ENCODE measurements around the gene IGSF5.

Gene IGSF5

GRCh38 chr21:39774227-39774626, 29.2 kb downstream of the IGSF5 start:
- no peak for DNase-seq (ENCODE audit: low read depth in 1 of 2, low spot score in 1 of 2)
- Histone ChIP-seq H3K27ac (replicated peaks) (no peak overlapping the region), H3K27me3 (ENCODE audit: insufficient read depth, poor library complexity, severe bottlenecking) (no peaks in the 10 kb centered on the region), H3K4me3 (replicated peaks; ENCODE audit: insufficient read depth, low read length) (no peak overlapping the region)
- TF ChIP-seq REST (IDR thresholded peaks at IDR 0.05; ENCODE audit: insufficient replicate concordance, low read depth) (no peak), CTCF (IDR thresholded peaks at IDR 0.05; ENCODE audit: insufficient read depth, low read length) (no peak), SPI1 (IDR thresholded peaks at IDR 0.05; ENCODE audit: borderline replicate concordance, low read depth) (no peak), POLR2AphosphoS5 (IDR thresholded peaks at IDR 0.05; ENCODE audit: low read depth) (no peak), GABPA (IDR thresholded peaks at IDR 0.05; ENCODE audit: low read depth) (no peak)

GRCh38 chr21:39775816-39776215, 30.8 kb downstream of the IGSF5 start:
- no peak overlapping the region for H3K27ac ChIP-seq (replicated peaks)
- no peak overlapping the region for H3K4me3 ChIP-seq (replicated peaks; ENCODE audit: insufficient read depth, low read length)
- TF ChIP-seq REST (IDR thresholded peaks at IDR 0.05; ENCODE audit: insufficient replicate concordance, low read depth) (no peak), SPI1 (IDR thresholded peaks at IDR 0.05; ENCODE audit: borderline replicate concordance, low read depth) (no peak), GABPA (IDR thresholded peaks at IDR 0.05; ENCODE audit: low read depth) (no peak), POLR2AphosphoS5 (IDR thresholded peaks at IDR 0.05; ENCODE audit: low read depth) (no peak), CTCF (IDR thresholded peaks at IDR 0.05; ENCODE audit: insufficient read depth, low read length) (no peak)
- no peak for DNase-seq (ENCODE audit: low read depth in 1 of 2, low spot score in 1 of 2)
- H3K27me3 ChIP-seq (ENCODE audit: insufficient read depth, poor library complexity, severe bottlenecking) = peaks cover 6% of the 10 kb centered on the region

- no peak for DNase-seq (ENCODE audit: low read depth in 1 of 2, low spot score in 1 of 2)
- Histone ChIP-seq H3K27ac (replicated peaks) (no peak overlapping the region), H3K4me3 (replicated peaks; ENCODE audit: insufficient read depth, low read length) (no peak overlapping the region), H3K27me3 (ENCODE audit: insufficient read depth, poor library complexity, severe bottlenecking) (peaks cover 6% of the 10 kb centered on the region)
- TF ChIP-seq SPI1 (IDR thresholded peaks at IDR 0.05; ENCODE audit: borderline replicate concordance, low read depth) (no peak), REST (IDR thresholded peaks at IDR 0.05; ENCODE audit: insufficient replicate concordance, low read depth) (no peak), GABPA (IDR thresholded peaks at IDR 0.05; ENCODE audit: low read depth) (no peak), POLR2AphosphoS5 (IDR thresholded peaks at IDR 0.05; ENCODE audit: low read depth) (no peak), CTCF (IDR thresholded peaks at IDR 0.05; ENCODE audit: insufficient read depth, low read length) (no peak)
Observed at GRCh38 chr21:39776589-39776988, 31.6 kb downstream of the IGSF5 start.

Measured in HL-60 (cell line).